Left lung (tissue), 10 donors: ENCODE results near the gene KCND3. TPM values are rescaled to one million over a fixed set of nuclear protein-coding genes. Genes with fewer than 3 reads are reported as not detected.

Experiments
- ATAC-seq: fragments of 200-7000 bp; cut with Tn5 transposase; one replicate; pipeline ENCODE4 v1.9.1; 2020; ENCODE audit warnings: moderate library complexity
- DNase-seq, 4 donors: peaks; one replicate each; pipeline ENCODE4 v3.0.0-alpha.2; 2013 to 2020
- H3K27ac ChIP-seq, 2 donors: fragments of 200-600 bp; sonication (generic) in 1 of 2; one replicate each; pipeline versions ENCODE4 v1.5.0 to v1.8.0; 2020 to 2021
- H3K27me3 ChIP-seq, 2 donors: fragments of 200-600 bp; sonication (generic) in 1 of 2; one replicate each; pipeline versions ENCODE4 v1.5.0 to v1.8.0; 2020 to 2021
- H3K36me3 ChIP-seq, 2 donors: fragments of 200-600 bp; sonication (generic) in 1 of 2; one replicate each; pipeline versions ENCODE4 v1.5.0 to v1.8.0; 2020 to 2021
- H3K4me1 ChIP-seq, 2 donors: fragments of 200-600 bp; one replicate each; pipeline ENCODE4 v1.8.0; 2021
- H3K4me3 ChIP-seq, 2 donors: fragments of 200-600 bp; sonication (generic) in 1 of 2; one replicate each; pipeline versions ENCODE4 v1.5.0 to v1.8.0; 2020 to 2021; ENCODE audit warnings: mild to moderate bottlenecking in 1 of 2
- H3K9me3 ChIP-seq, 2 donors: fragments of 200-600 bp; sonication (generic) in 1 of 2; one replicate each; pipeline versions ENCODE4 v1.5.0 to v1.8.0; 2020 to 2021
- CTCF ChIP-seq, 2 donors: fragments of 200-600 bp; sonication (generic) in 1 of 2; IDR thresholded peaks; one replicate each; pipeline versions ENCODE4 v1.5.0 to v1.8.0; 2021; ENCODE audit warnings: antibody characterized with exemption in 2 of 2
- intact Hi-C, 2 donors: fragments of 100-400 bp; cut with DNase I; formaldehyde crosslinking; loops; one replicate each; pipeline versions ENCODE4 v1.11.2 to v1.14.2; 2022
- polyA plus RNA-seq, 6 donors: library from polyadenylated mRNA; unstranded; fragments of 120-200 nt; gene quantifications; one replicate each; pipeline ENCODE4 v1.2.1, GENCODE V29; 2013; ENCODE audit not compliant: insufficient read length in 6 of 6
- total RNA-seq, 2 donors: library from RNA; stranded (reverse); fragmentation: NEBNext Ultra II Directional; extraction: Animal tissue kit (Norgen Biotek cat#: 25700); gene quantifications; one replicate each; pipeline ENCODE4 v1.2.1, GENCODE V29; 2021
- donor health status: DM: no; HTN: yes; CAD: no.
- donor health status: DM: no; HTN: no; CAD: no.

The KCND3 gene
- total and polyA plus RNA-seq, 8 donors: 0.32 to 10.2 (median 0.58) TPM

GRCh38 chr1:111818546-111818945, 170.9 kb downstream of the KCND3 start:
- Histone ChIP-seq H3K36me3 (no peaks in the 10 kb centered on the region), H3K27me3 (no peaks in the 10 kb centered on the region), H3K4me1 (no peaks in the 10 kb centered on the region), H3K4me3 (no peak overlapping the region), H3K9me3 (no peaks in the 10 kb centered on the region), H3K27ac (no peak overlapping the region)
- intact Hi-C loops: no loop called here
- ATAC-seq (no peak), DNase-seq (peak in 1 of 4 donors; percentile 39)
- TF ChIP-seq CTCF (IDR thresholded peaks at IDR 0.05): no peak

GRCh38 chr1:111818081-111818480, 171.4 kb downstream of the KCND3 start:
- H3K9me3 ChIP-seq: no peaks in the 10 kb centered on the region
- H3K27ac ChIP-seq: no peak overlapping the region
- H3K27me3 ChIP-seq: no peaks in the 10 kb centered on the region
- no peak for TF ChIP-seq CTCF (IDR thresholded peaks at IDR 0.05)
- ATAC-seq (no peak), DNase-seq (no peak)
- no peaks in the 10 kb centered on the region for H3K4me1 ChIP-seq
- intact Hi-C loops: no loop called here
- H3K4me3 ChIP-seq: no peak overlapping the region
- no peaks in the 10 kb centered on the region for H3K36me3 ChIP-seq

GRCh38 chr1:111814642-111815041, 174.8 kb downstream of the KCND3 start:
- DNase-seq (no peak), ATAC-seq (no peak)
- Histone ChIP-seq H3K9me3 (no peaks in the 10 kb centered on the region), H3K36me3 (no peaks in the 10 kb centered on the region), H3K27me3 (no peaks in the 10 kb centered on the region), H3K4me3 (no peak overlapping the region), H3K27ac (no peak overlapping the region), H3K4me1 (no peaks in the 10 kb centered on the region)
- TF ChIP-seq CTCF (IDR thresholded peaks at IDR 0.05): no peak
- intact Hi-C loops: no loop called here

GRCh38 chr1:111814305-111814628, 175.2 kb downstream of the KCND3 start:
- no peak for DNase-seq
- no peaks in the 10 kb centered on the region for H3K36me3 ChIP-seq
- H3K27ac ChIP-seq: no peak overlapping the region
- no peak for TF ChIP-seq CTCF (IDR thresholded peaks at IDR 0.05)
- no peak overlapping the region for H3K4me3 ChIP-seq
- H3K4me1 ChIP-seq: no peaks in the 10 kb centered on the region
- no peaks in the 10 kb centered on the region for H3K9me3 ChIP-seq
- intact Hi-C loops: no loop called here
- no peak for ATAC-seq
- no peaks in the 10 kb centered on the region for H3K27me3 ChIP-seq

- DNase-seq: no peak
- Histone ChIP-seq H3K9me3 (no peaks in the 10 kb centered on the region), H3K36me3 (no peaks in the 10 kb centered on the region), H3K4me3 (no peak overlapping the region), H3K27ac (no peak overlapping the region), H3K27me3 (no peaks in the 10 kb centered on the region), H3K4me1 (no peaks in the 10 kb centered on the region)
- TF ChIP-seq CTCF (IDR thresholded peaks at IDR 0.05): no peak
- intact Hi-C loops: no loop called here
- no peak for ATAC-seq
These were observed 175.8 kb downstream of the KCND3 start for GRCh38 chr1:111813440-111814304.
